LNCaP clone FGC (cell line): ENCODE measurements around the gene SCAF1.

ENCODE experiments used
- DNase-seq: peaks from one replicate; pipeline ENCODE4 v3.0.0-alpha.2; 2011; ENCODE audit warnings: low read depth
- H3K4me3 ChIP-seq: 2 replicates; pipeline ENCODE4 v1.5.1; 2011; ENCODE audit warnings: mild to moderate bottlenecking, low read depth, low read length, control low read depth
- CTCF ChIP-seq: IDR thresholded peaks from 2 replicates; pipeline ENCODE4 v1.5.1; 2012; ENCODE audit warnings: mild to moderate bottlenecking; ENCODE audit not compliant: control insufficient read depth, insufficient read depth; ENCODE audit errors: extremely low read depth

SCAF1 gene

GRCh38 chr19:49696115-49696514, 54.1 kb downstream of the SCAF1 start:
- no peak for TF ChIP-seq CTCF
- no peak overlapping the region for H3K4me3 ChIP-seq
- no peak for DNase-seq

- no peak for TF ChIP-seq CTCF
- no peak overlapping the region for H3K4me3 ChIP-seq
- no peak for DNase-seq
These were observed 54.9 kb downstream of the SCAF1 start for GRCh38 chr19:49696865-49697264.

- no peak for DNase-seq
- TF ChIP-seq CTCF, result no peak
These were observed 57.4 kb downstream of the SCAF1 start for GRCh38 chr19:49699364-49699763.

GRCh38 chr19:49700563-49700962, 58.6 kb downstream of the SCAF1 start:
- TF ChIP-seq CTCF, result no peak
- no peak for DNase-seq

More at GRCh38 chr19:49699364-49699763, 57.4 kb downstream of the SCAF1 start:
- no peak overlapping the region for H3K4me3 ChIP-seq

GRCh38 chr19:49701271-49701786, 59.3 kb downstream of the SCAF1 start:
- DNase-seq, result no peak
- TF ChIP-seq CTCF, result no peak
- no peak overlapping the region for H3K4me3 ChIP-seq

More at GRCh38 chr19:49700563-49700962, 58.6 kb downstream of the SCAF1 start:
- no peak overlapping the region for H3K4me3 ChIP-seq

GRCh38 chr19:49704888-49705642, 63.1 kb downstream of the SCAF1 start:
- DNase-seq, result no peak
- TF ChIP-seq CTCF, result no peak
- H3K4me3 ChIP-seq, result no peak overlapping the region

- TF ChIP-seq CTCF, result no peak
- no peak for DNase-seq
- H3K4me3 ChIP-seq, result no peak overlapping the region
These were observed 63.9 kb downstream of the SCAF1 start for GRCh38 chr19:49705919-49706318.
